OCI-LY7 (cell line): ENCODE measurements around the gene ARVCF. TPM values are rescaled to one million over a fixed set of nuclear protein-coding genes. Genes with fewer than 3 reads are reported as not detected.

ENCODE experiments used
- BruUV-seq: library from RNA; stranded (reverse); fragments of 400-500 nt; replicated peaks from 2 replicates; lab custom pipeline; 2021; lab: Mats Ljungman, UMichigan
- CTCF ChIA-PET: fragments of 300-600 bp; sonication (Branson Sonifier 250); formaldehyde crosslinking; loops from one replicate; lab custom pipeline; 2022; ENCODE audit warnings: antibody characterized with exemption; ENCODE audit not compliant: unreplicated experiment; lab: Charles Lee
- POLR2A ChIA-PET: fragments of 300-600 bp; sonication (Branson Sonifier 250); formaldehyde crosslinking; loops from one replicate; lab custom pipeline; 2022; ENCODE audit warnings: antibody characterized with exemption; lab: Charles Lee
- DNase-seq: peaks from one replicate; pipeline ENCODE4 v3.0.0-alpha.2; 2015; ENCODE audit warnings: low spot score
- H2AFZ ChIP-seq: fragments of 200-600 bp; sonication (generic), shearing (Covaris generic); 2 replicates; pipeline ENCODE4 v1.6.1; 2014; ENCODE audit warnings: mild to moderate bottlenecking, antibody characterized with exemption, low read length, moderate library complexity
- H3K27ac ChIP-seq: fragments of 200-600 bp; sonication (generic); 2 replicates; pipeline ENCODE4 v1.5.1; 2014; ENCODE audit warnings: mixed run types, low read depth, mild to moderate bottlenecking, moderate library complexity, low read length, inconsistent platforms; ENCODE audit not compliant: poor library complexity, severe bottlenecking
- H3K36me3 ChIP-seq: fragments of 200-600 bp; sonication (generic); 2 replicates; pipeline ENCODE4 v1.6.1; 2014; ENCODE audit warnings: mild to moderate bottlenecking, antibody characterized with exemption, low read length, moderate library complexity, mixed read lengths; ENCODE audit not compliant: insufficient read depth
- H3K4me1 ChIP-seq: fragments of 200-600 bp; sonication (generic); 2 replicates; pipeline ENCODE4 v1.5.1; 2014; ENCODE audit warnings: mild to moderate bottlenecking, low read length; ENCODE audit not compliant: insufficient read depth, poor library complexity, severe bottlenecking
- H3K4me2 ChIP-seq: fragments of 200-600 bp; sonication (generic); 2 replicates; pipeline ENCODE4 v1.6.1; 2014; ENCODE audit warnings: mild to moderate bottlenecking, low read length
- H3K4me3 ChIP-seq: fragments of 200-600 bp; sonication (generic); 2 replicates; pipeline ENCODE4 v1.5.1; 2014; ENCODE audit warnings: mild to moderate bottlenecking, low read depth, low read length; ENCODE audit not compliant: poor library complexity, severe bottlenecking
- H3K79me2 ChIP-seq: fragments of 200-600 bp; sonication (generic); 2 replicates; pipeline ENCODE4 v1.6.1; 2016; ENCODE audit warnings: low read depth, mild to moderate bottlenecking, low read length, moderate library complexity, mixed read lengths; ENCODE audit not compliant: insufficient read depth
- H3K9me2 ChIP-seq: fragments of 200-600 bp; sonication (generic); 2 replicates; pipeline ENCODE4 v1.6.1; 2016; ENCODE audit warnings: mild to moderate bottlenecking, low read length, mixed read lengths; ENCODE audit not compliant: insufficient read depth
- H3K9me3 ChIP-seq: fragments of 200-600 bp; sonication (generic); 2 replicates; pipeline ENCODE4 v1.6.1; 2014; ENCODE audit warnings: mild to moderate bottlenecking, mixed run types, low read length, mixed read lengths
- H4K20me1 ChIP-seq: fragments of 200-600 bp; sonication (generic); 2 replicates; pipeline ENCODE4 v1.6.1; 2014; ENCODE audit warnings: mild to moderate bottlenecking, antibody characterized with exemption, low read length, moderate library complexity, mixed read lengths; ENCODE audit not compliant: insufficient read depth
- CTCF ChIP-seq: fragments of 200-600 bp; sonication (generic); conservative IDR thresholded peaks from 2 replicates; pipeline ENCODE4 v1.5.1; 2014; ENCODE audit warnings: mild to moderate bottlenecking, antibody characterized with exemption, low read length, moderate library complexity, mixed read lengths
- EZH2phosphoT487 ChIP-seq: fragments of 200-600 bp; sonication (generic); IDR thresholded peaks from 2 replicates; pipeline ENCODE4 v1.6.1; 2018; ENCODE audit warnings: low read depth, borderline replicate concordance, mild to moderate bottlenecking, mixed run types, antibody characterized with exemption, low read length, moderate library complexity, mixed read lengths
- intact Hi-C: fragments of 100-400 bp; cut with micrococcal nuclease; formaldehyde crosslinking; loops from one replicate; pipeline ENCODE4 v1.10.0; 2022; ENCODE audit not compliant: unreplicated experiment
- total RNA-seq, 2 experiments: library from RNA; depleted of rRNA in 1 of 2; stranded (reverse); fragments of >200 nt in 1 of 2; shearing (Covaris generic) in 1 of 2; gene quantifications; 2 replicates each; pipeline ENCODE4 v1.2.3, GENCODE V29; 2014 to 2022

Gene ARVCF
- total RNA-seq, 2 experiments from 2014 or later = 2.9 to 3.8 TPM

GRCh38 chr22:19958083-19959042, 58.3 kb downstream of the ARVCF start:
- H3K4me3 ChIP-seq = no peak overlapping the region
- no peaks in the 10 kb centered on the region for H3K9me3 ChIP-seq
- H3K4me1 ChIP-seq = peaks cover 12% of the 10 kb centered on the region
- H4K20me1 ChIP-seq = no peaks in the 10 kb centered on the region
- no peaks in the 10 kb centered on the region for H3K9me2 ChIP-seq
- no peaks in the 10 kb centered on the region for H3K79me2 ChIP-seq
- H3K27ac ChIP-seq = no peak overlapping the region
- H3K36me3 ChIP-seq = peaks cover 18% of the 10 kb centered on the region; the same call in 1 of the 2 replicates
- H2AFZ ChIP-seq = no peak overlapping the region
- CTCF ChIA-PET = interaction anchor here (0.6 kb wide), 2 partner anchors 16 to 545 kb away, joined by 3 read pairs; no protein-coding TSS in a partner anchor
- TF ChIP-seq CTCF (no peak), EZH2phosphoT487 (no peak)
- BruUV-seq = no TSS peak
- H3K4me2 ChIP-seq = no peak overlapping the region
- POLR2A ChIA-PET = interaction anchor here (0.6 to 0.8 kb wide), 5 partner anchors 172 to 783 kb away, joined by 3 to 5 read pairs (median 3); no protein-coding TSS in a partner anchor
- no peak for DNase-seq
- intact Hi-C loops = no loop called here

- H3K36me3 ChIP-seq = peaks cover 13% of the 10 kb centered on the region; the same call in 1 of the 2 replicates
- H2AFZ ChIP-seq = no peak overlapping the region
- POLR2A ChIA-PET = interaction anchor here (0.5 kb wide), 1 partner anchor 164 kb away, joined by 3 read pairs; no protein-coding TSS in a partner anchor
- peaks cover 9% of the 10 kb centered on the region for H3K4me1 ChIP-seq
- H4K20me1 ChIP-seq = no peaks in the 10 kb centered on the region
- intact Hi-C loops = no loop called here
- TF ChIP-seq EZH2phosphoT487 (no peak), CTCF (peak; percentile 57)
- CTCF ChIA-PET = interaction anchor here (0.5 kb wide), 1 partner anchor 896 kb away, joined by 3 read pairs; no protein-coding TSS in a partner anchor
- no peaks in the 10 kb centered on the region for H3K9me2 ChIP-seq
- no TSS peak for BruUV-seq
- H3K79me2 ChIP-seq = no peaks in the 10 kb centered on the region
- DNase-seq = no peak
- no peaks in the 10 kb centered on the region for H3K9me3 ChIP-seq
- H3K4me3 ChIP-seq = no peak overlapping the region
- H3K27ac ChIP-seq = no peak overlapping the region
- no peak overlapping the region for H3K4me2 ChIP-seq
These were observed 59.2 kb downstream of the ARVCF start for GRCh38 chr22:19957445-19957844.
